IMR-90 (cell line): Measurements from ENCODE around the gene GBF1. TPM values are rescaled to one million over a fixed set of nuclear protein-coding genes. Genes with fewer than 3 reads are reported as not detected.

Source experiments
- ATAC-seq: fragments of 200-7000 bp; cut with Tn5 transposase; 2 replicates; pipeline ENCODE4 v1.9.1; 2020; ENCODE audit warnings: low read depth, mild to moderate bottlenecking, moderate library complexity
- BruUV-seq: library from RNA; stranded (reverse); fragments of 400-500 nt; replicated peaks from 2 replicates; lab custom pipeline; 2021; lab: Mats Ljungman, UMichigan
- CTCF ChIA-PET: fragments of 300-600 bp; formaldehyde crosslinking; extraction: SDS; loops from one replicate; lab custom pipeline; 2021; ENCODE audit warnings: antibody characterized with exemption; lab: Yijun Ruan, JAX
- POLR2A ChIA-PET: fragments of 300-600 bp; sonication (Branson Sonifier 250); formaldehyde crosslinking; loops from one replicate; lab custom pipeline; 2022; ENCODE audit warnings: antibody characterized with exemption; ENCODE audit not compliant: unreplicated experiment; lab: Charles Lee
- DNase-seq: peaks from one replicate; pipeline ENCODE4 v3.0.0; 2013
- H2AFZ ChIP-seq: replicated peaks from 2 replicates; pipeline ENCODE3; 2013; ENCODE audit warnings: low read length, mild to moderate bottlenecking; ENCODE audit not compliant: poor library complexity
- H2AK5ac ChIP-seq: 2 replicates; pipeline ENCODE4 v1.6.1; 2013; ENCODE audit warnings: low read depth, low read length, inconsistent platforms
- H2AK9ac ChIP-seq: replicated peaks from 2 replicates; pipeline ENCODE3; 2013; ENCODE audit warnings: mild to moderate bottlenecking, low read depth, low read length, moderate library complexity; ENCODE audit not compliant: poor library complexity
- H2BK120ac ChIP-seq: 2 replicates; pipeline ENCODE4 v1.6.1; 2013; ENCODE audit warnings: low read depth, low read length, inconsistent platforms
- H2BK15ac ChIP-seq: 3 replicates; pipeline ENCODE4 v1.6.1; 2013; ENCODE audit warnings: low read depth, low read length, inconsistent platforms
- H2BK20ac ChIP-seq: 2 replicates; pipeline ENCODE4 v1.6.1; 2013; ENCODE audit warnings: low read depth, mild to moderate bottlenecking, inconsistent platforms, low read length, moderate library complexity
- H2BK5ac ChIP-seq: 2 replicates; pipeline ENCODE4 v1.6.1; 2013; ENCODE audit warnings: mild to moderate bottlenecking, low read depth, low read length, inconsistent platforms; ENCODE audit not compliant: poor library complexity, severe bottlenecking
- H3K14ac ChIP-seq: replicated peaks from 2 replicates; pipeline ENCODE4 v1.6.1; 2013; ENCODE audit warnings: low read depth, low read length, inconsistent platforms
- H3K18ac ChIP-seq: 2 replicates; pipeline ENCODE4 v1.6.1; 2013; ENCODE audit warnings: low read depth, low read length, control low read depth
- H3K23ac ChIP-seq: 2 replicates; pipeline ENCODE4 v1.6.1; 2013; ENCODE audit warnings: low read depth, low read length, inconsistent platforms
- H3K27ac ChIP-seq: 2 replicates; pipeline ENCODE4 v1.5.1; 2013; ENCODE audit warnings: mild to moderate bottlenecking, control low read depth, low read length; ENCODE audit not compliant: insufficient read depth
- H3K27me3 ChIP-seq: 2 replicates; pipeline ENCODE4 v1.6.1; 2013; ENCODE audit warnings: low read length; ENCODE audit not compliant: control insufficient read depth, insufficient read depth
- H3K36me3 ChIP-seq: 2 replicates; pipeline ENCODE4 v1.6.1; 2013; ENCODE audit warnings: low read length, mixed read lengths; ENCODE audit not compliant: control insufficient read depth, insufficient read depth
- H3K4ac ChIP-seq: 2 replicates; pipeline ENCODE4 v1.6.1; 2013; ENCODE audit warnings: low read depth, low read length, inconsistent platforms
- H3K4me1 ChIP-seq: 2 replicates; pipeline ENCODE4 v1.6.1; 2013; ENCODE audit warnings: low read length, mixed read lengths; ENCODE audit not compliant: control insufficient read depth, insufficient read depth
- H3K4me2 ChIP-seq: 2 replicates; pipeline ENCODE4 v1.6.1; 2013; ENCODE audit warnings: low read depth, mild to moderate bottlenecking, control low read depth, low read length, moderate library complexity
- H3K4me3 ChIP-seq: 2 replicates; pipeline ENCODE4 v1.5.1; 2013; ENCODE audit warnings: low read depth, mild to moderate bottlenecking, control low read depth, low read length, moderate library complexity; ENCODE audit not compliant: insufficient read depth
- H3K56ac ChIP-seq: 2 replicates; pipeline ENCODE4 v1.6.1; 2013; ENCODE audit warnings: low read length, inconsistent platforms; ENCODE audit not compliant: insufficient read depth; ENCODE audit errors: extremely low read depth
- H3K79me1 ChIP-seq, 2 experiments: 2 replicates each; pipeline ENCODE4 v1.6.1; 2013; ENCODE audit warnings: low read length in 2 of 2, inconsistent platforms in 1 of 2, low read depth in 1 of 2
- H3K9ac ChIP-seq: 2 replicates; pipeline ENCODE4 v1.6.1; 2013; ENCODE audit warnings: low read depth, low read length, control low read depth
- H3K9me1 ChIP-seq: 2 replicates; pipeline ENCODE4 v1.6.1; 2013; ENCODE audit warnings: low read length, inconsistent platforms; ENCODE audit not compliant: insufficient read depth
- H3K9me3 ChIP-seq: 2 replicates; pipeline ENCODE4 v1.6.1; 2013; ENCODE audit warnings: low read length; ENCODE audit not compliant: control insufficient read depth, insufficient read depth
- H4K20me1 ChIP-seq: 2 replicates; pipeline ENCODE4 v1.6.1; 2013; ENCODE audit warnings: low read length, inconsistent platforms; ENCODE audit not compliant: insufficient read depth
- H4K5ac ChIP-seq: 2 replicates; pipeline ENCODE4 v1.6.1; 2013; ENCODE audit warnings: mild to moderate bottlenecking, low read depth, low read length, control low read depth
- H4K8ac ChIP-seq, 2 experiments: 2 replicates each; pipeline ENCODE4 v1.6.1; 2013; ENCODE audit warnings: low read depth in 2 of 2, low read length in 2 of 2, control low read depth in 1 of 2, inconsistent platforms in 1 of 2
- H4K91ac ChIP-seq: 2 replicates; pipeline ENCODE4 v1.6.1; 2013; ENCODE audit warnings: low read depth, low read length, inconsistent platforms; ENCODE audit not compliant: insufficient read depth
- NFE2L2 ChIP-seq: fragments of 150-350 bp; IDR thresholded peaks from 2 replicates; pipeline ENCODE4 v1.6.1; 2016; ENCODE audit warnings: low read depth, mild to moderate bottlenecking, low read length
- SMC3 ChIP-seq: fragments of 150-350 bp; IDR thresholded peaks from 2 replicates; pipeline ENCODE4 v1.6.1; 2016; ENCODE audit warnings: low read depth, mild to moderate bottlenecking, antibody characterized with exemption, low read length, moderate library complexity
- WGBS, 2 experiments: methylation state at CpG; one replicate each; pipeline versions ENCODE4 v1.1.5 to v1.1.7; 2013; ENCODE audit warnings: missing lambda C conversion rate in 2 of 2; ENCODE audit not compliant: insufficient read length in 1 of 2; ENCODE audit errors: extremely low coverage in 2 of 2; 5-methylcytosine and 5-hydroxymethylcytosine counted together
- dilution Hi-C: fragments of 300-500 bp; cut with HindIII; formaldehyde crosslinking; loops from one replicate; pipeline ENCODE4 v1.14.3; 2018; ENCODE audit warnings: low sequenced_read_pairs; ENCODE audit not compliant: unreplicated experiment
- in situ Hi-C: fragments of 300-500 bp; cut with MboI; formaldehyde crosslinking; loops from 3 replicates; pipeline ENCODE4 v1.14.3; 2019; ENCODE audit warnings: low sequenced_read_pairs, inconsistent platforms, mixed read lengths
- intact Hi-C: fragments of 100-400 bp; cut with micrococcal nuclease; formaldehyde crosslinking; loops from 2 replicates; pipeline ENCODE4 v1.10.0; 2022
- polyA plus RNA-seq, 3 experiments: library from polyadenylated mRNA; depleted of rRNA; stranded (reverse); fragments of >200 nt; gene quantifications; 2 replicates each; pipeline ENCODE4 v1.2.3, GENCODE V29; 2012; ENCODE audit warnings: low replicate concordance in 1 of 3
- total RNA-seq: library from RNA; depleted of rRNA; stranded (reverse); fragments of >200 nt; gene quantifications from 2 replicates; pipeline ENCODE4 v1.2.3, GENCODE V29; 2012

The GBF1 gene
- total and polyA plus RNA-seq, 2 of the 4 experiments (the other 2 are of a cell fraction): 38.7 to 40.1 TPM

DNA sequence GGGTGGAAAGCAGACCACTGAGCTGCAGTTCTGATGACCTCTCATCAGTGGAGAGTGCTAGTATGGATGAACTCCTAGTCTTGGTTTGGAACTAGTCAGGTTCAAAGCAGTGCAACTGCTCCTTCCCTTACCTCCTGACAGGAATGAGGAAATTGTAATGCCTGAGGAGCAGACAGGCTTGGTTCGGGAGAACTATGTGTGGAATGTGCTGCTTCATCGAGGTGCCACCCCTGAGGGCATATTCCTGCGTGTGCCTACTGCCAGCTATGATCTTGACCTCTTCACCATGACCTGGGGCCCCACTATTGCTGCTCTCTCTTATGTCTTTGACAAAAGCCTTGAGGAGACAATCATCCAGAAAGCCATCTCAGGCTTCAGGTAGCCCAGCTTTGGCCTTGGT, 122.7 kb downstream of the GBF1 start:
- Histone ChIP-seq H3K9me1 (peaks cover 3% of the 10 kb centered on the region), H4K5ac (no peak overlapping the region)
- dilution Hi-C loops: no loop called here

More for the DNA sequence above, 122.7 kb downstream of the GBF1 start:
- Histone ChIP-seq H3K4me1 (no peaks in the 10 kb centered on the region), H2AFZ (no peak overlapping the region), H3K23ac (no peak overlapping the region), H3K9me3 (no peaks in the 10 kb centered on the region), H3K4ac (no peak overlapping the region), H3K79me1 (peaks cover 10 to 15% of the 10 kb centered on the region in 2 experiments; a peak in 2 of 4 replicates), H4K91ac (no peak overlapping the region), H2AK5ac (no peak overlapping the region), H3K27me3 (no peaks in the 10 kb centered on the region), H4K20me1 (no peaks in the 10 kb centered on the region), H2BK20ac (no peak overlapping the region), H3K9ac (no peak overlapping the region), H4K8ac (no peak overlapping the region), H3K36me3 (peaks cover 73% of the 10 kb centered on the region), H2AK9ac (no peak overlapping the region), H3K27ac (no peak overlapping the region), H3K4me3 (no peak overlapping the region), H2BK5ac (no peak overlapping the region), H3K14ac (no peak overlapping the region), H2BK15ac (no peak overlapping the region), H3K56ac (no peak overlapping the region), H2BK120ac (no peak overlapping the region), H3K4me2 (no peak overlapping the region), H3K18ac (no peak overlapping the region)
- CTCF ChIA-PET: no interaction called here
- intact Hi-C loops: no loop called here
- POLR2A ChIA-PET: no interaction called here
- TF ChIP-seq NFE2L2: no peak
- no peak for TF ChIP-seq SMC3
- in situ Hi-C loops: no loop called here
- BruUV-seq: no TSS peak
- no peak for DNase-seq
- 100% methylated on average over 1 of the region's 3 CpGs; no CpG with 5 or more reads in 1 of the 2 experiments for WGBS, 2 experiments
- peak; percentile 37 for ATAC-seq
